ENCODE measurements around the gene ZMYM1.
"Not testable (repeated sequence)": the region's sequence is repeated elsewhere in the genome, so short reads cannot be mapped to it uniquely, and the experiment has no call there.

The ZMYM1 gene

DNA sequence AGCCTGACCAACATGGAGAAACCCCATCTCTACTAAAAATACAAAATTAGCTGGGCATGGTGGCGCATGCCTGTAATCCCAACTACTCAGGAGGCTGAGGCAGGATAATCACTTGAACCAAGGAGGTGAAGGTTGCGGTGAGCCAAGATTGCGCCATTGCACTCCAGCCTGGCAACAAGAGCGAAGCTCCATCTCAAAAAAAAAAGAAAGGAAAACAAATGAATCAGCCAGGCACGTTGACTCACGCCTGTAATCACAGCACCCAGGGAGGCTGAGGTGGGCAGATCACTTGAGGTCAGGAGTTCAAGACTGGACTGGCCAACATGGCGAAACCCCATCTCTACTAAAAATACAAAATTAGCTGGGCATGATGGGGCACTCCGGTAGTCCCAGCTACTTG, 2.8 kb upstream of the ZMYM1 start:
- not testable (repeated sequence) for DNase-seq (ENCODE audit: low read depth)

DNA sequence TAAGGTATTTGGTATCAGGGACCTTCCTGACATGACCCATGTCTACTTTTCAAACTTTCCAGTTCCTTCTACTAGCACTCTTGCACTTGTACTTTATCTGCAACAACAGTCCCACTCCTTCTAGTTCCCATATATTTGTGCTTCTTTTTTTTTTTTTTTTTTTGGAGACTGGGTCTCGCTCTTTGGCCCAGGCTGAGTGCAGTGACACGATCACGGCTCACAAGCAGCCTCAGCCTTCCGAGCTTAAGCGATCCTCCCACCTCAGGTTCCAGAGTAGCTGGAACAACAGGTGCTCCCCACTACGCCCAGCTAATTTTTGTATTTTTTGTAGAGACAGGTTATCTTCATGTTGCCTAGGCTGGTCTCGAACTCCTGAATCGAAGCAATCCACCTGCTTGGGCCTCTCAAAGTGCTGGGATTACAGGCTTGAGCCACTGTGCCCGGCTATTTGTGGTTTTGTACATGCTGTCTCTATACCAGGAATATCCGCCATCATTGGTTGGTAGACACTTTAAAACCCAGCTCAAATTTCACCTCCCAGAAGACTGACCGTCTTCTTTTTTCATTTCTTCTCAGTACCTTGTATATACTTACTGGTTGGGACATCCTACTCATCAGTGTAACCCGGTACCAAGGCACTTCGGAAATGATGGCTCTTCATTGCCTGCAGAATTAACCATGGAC, 1.1 kb downstream of the ZMYM1 start:
- no peak for DNase-seq (ENCODE audit: low read depth)

GRCh38 chr1:35085421-35085820, 6.2 kb downstream of the ZMYM1 start:
- DNase-seq (ENCODE audit: low read depth): no peak

GRCh38 chr1:35097224-35097623, 18.0 kb downstream of the ZMYM1 start:
- peak; percentile 39 for DNase-seq (ENCODE audit: low read depth)

DNA sequence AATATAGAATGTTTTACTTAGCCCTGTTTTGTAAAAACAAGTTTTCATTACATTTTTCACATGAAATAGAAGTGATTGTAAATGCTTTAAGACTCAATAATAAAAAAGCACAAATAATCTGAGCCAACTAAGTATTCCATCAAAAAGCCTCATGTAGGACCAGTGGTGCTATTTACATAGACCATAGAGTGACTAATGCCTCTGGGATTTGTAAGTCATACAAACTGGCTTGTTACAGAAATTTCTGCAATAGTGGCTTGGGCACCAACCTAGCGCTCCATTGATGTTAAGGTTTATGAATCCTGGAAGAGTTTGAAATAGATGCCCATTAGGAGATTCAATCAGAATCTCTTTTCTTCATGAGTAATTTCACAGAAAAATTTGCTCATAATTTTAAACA, 31.9 kb downstream of the ZMYM1 start:
- peak; percentile 27 for DNase-seq (ENCODE audit: low read depth)

GRCh38 chr1:35112668-35113067, 33.5 kb downstream of the ZMYM1 start:
- no peak for DNase-seq (ENCODE audit: low read depth)

DNA sequence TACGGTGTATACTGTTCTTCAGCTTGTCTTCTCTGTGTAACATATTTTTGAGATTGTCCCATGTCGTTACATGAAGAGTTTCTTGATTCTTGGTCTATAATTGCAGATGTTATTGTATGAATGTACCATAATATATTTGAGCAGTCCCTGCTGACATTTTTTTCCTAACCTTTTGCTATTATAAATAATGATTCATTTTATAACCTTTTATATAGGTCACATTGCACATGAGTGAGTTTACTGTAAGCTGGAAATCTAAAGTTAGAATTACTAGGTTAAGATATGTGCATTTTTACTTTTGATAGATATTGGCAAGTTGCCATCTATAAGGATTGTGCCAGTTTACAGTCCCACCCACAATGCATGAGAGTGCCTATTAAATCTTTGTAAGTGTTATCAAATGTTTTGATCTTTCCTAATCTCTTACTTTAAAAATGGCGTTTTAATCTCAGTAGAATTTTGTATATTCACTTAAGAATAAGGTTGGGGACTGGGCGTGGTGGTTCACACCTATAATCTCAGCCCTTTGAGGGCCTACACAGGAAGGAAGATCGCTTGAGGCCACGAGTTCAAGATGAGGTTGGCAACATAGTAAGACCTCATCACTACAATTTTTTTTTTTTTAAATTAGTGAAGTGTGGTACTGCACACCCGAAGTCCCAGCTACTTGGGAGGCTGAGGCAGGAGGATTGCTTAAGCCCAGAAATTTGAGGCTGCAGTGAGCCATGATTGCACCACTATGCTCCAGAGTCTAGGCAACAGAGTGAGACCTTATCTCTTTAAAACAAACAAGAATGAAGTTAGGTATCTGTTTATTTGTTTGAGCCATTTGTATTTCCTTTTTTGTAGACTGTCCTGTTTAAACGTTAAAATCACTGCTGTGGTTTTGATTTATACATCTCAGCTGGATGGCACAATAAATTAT, 36.5 kb downstream of the ZMYM1 start:
- DNase-seq (ENCODE audit: low read depth): no peak

- no peak for DNase-seq (ENCODE audit: low read depth)
Measured at GRCh38 chr1:35120458-35121133, 41.4 kb downstream of the ZMYM1 start.

GRCh38 chr1:35122311-35122710, 43.1 kb downstream of the ZMYM1 start:
- DNase-seq (ENCODE audit: low read depth): no peak

DNA sequence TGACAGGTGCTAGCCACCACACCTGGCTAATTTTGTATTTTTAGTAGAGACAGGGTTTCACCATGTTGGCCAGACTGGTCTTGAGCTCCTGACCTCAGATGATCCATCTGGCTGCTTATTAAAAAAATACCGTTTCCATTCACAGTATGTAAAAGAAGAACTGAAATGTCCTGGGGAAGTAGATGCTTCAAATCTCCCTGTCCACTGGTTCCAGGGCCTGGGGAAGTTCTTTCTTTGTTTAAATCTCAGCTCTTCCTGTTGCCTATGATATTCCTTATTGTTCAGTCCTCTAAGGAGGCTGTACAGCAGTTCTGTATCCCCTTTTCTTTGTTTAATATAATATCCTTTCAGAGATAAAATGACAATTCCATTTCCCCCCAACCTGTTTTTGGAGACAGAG, 47.4 kb downstream of the ZMYM1 start:
- no peak for DNase-seq (ENCODE audit: low read depth)

DNA sequence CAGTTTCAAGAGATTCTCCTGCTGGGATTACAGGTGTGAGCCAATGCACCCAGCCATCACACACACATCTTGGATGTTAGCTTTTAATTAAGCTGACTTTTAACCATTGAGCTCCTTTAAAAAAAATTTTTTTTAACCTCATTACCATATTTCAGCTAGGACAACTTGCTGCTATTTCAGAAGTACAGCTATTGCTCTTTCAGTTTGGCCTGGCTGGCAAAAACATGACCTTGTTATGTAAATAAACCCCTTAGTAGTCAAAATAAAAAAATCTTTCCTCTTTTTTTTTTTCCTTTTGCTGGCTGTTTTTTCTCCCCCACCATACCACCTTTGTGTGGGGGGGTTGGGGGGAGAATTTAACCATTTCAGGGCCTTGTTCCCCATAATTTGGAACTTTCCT, 49.9 kb downstream of the ZMYM1 start:
- DNase-seq (ENCODE audit: low read depth): no peak

DNA sequence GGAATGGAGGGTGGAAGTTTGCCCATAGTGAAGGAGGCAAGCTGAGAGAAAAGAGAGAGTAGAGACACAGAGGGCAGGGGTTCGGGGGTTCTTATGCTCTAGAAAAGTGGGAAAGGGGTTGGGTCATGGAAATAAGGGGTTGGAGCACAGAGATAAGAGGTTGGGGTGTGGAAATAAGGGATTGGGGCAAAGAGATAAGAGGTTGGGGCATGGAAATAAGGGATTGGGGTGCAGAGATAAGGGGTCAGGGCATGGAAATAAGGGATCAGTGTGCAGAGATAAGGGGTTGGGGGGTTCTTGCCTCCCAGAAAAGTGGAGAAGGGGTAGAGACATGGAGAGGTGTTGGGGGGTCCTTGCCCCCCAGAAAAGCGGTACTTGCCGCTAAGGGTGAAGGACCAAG, 57.6 kb downstream of the ZMYM1 start:
- DNase-seq (ENCODE audit: low read depth): no peak

GRCh38 chr1:35137590-35137989, 58.4 kb downstream of the ZMYM1 start:
- DNase-seq (ENCODE audit: low read depth): not testable (repeated sequence)

GRCh38 chr1:35142294-35142693, 63.1 kb downstream of the ZMYM1 start:
- not testable (repeated sequence) for DNase-seq (ENCODE audit: low read depth)

DNA sequence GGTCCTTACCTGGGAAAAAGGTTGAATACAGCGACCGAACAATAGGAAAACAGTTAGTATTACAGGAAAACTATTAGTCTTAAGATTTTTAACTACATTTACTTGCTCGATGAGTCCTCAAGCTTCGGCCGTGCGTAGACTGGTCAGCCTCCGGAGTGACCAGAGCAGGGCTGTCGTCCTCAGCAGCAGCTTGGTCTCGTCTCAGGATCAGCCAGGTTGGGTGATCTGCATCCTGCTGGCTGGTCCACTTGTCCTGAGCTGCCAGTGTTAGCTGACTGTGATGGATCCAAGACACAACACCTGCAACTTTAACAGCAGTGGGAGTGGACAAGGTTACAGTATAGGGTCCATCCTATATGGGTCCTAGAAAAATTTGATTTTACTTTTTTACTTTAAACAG, 63.5 kb downstream of the ZMYM1 start:
- DNase-seq (ENCODE audit: low read depth): not testable (repeated sequence)

GRCh38 chr1:35143737-35144508, 64.7 kb downstream of the ZMYM1 start:
- DNase-seq (ENCODE audit: low read depth): no peak

GRCh38 chr1:35145892-35146549, 66.8 kb downstream of the ZMYM1 start:
- DNase-seq (ENCODE audit: low read depth): not testable (repeated sequence)

DNA sequence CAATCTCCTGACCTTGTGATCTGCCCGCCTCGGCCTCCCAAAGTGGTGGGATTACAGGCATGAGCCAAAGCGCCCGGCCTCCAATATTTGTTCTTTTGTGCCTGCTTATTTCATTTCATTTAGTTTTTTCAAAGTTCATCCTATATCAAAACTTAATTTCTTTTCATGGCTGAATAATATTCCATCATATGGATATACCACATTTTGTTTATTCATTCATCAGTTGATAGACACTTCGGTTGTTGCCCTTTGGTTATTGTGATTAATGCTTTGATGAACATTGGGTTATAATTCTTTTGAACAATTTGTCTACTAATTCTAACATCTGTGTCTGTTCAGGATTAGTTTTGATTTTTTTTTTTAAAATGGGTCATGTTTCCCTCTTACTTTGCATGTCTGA, 72.0 kb downstream of the ZMYM1 start:
- no peak for DNase-seq (ENCODE audit: low read depth)

- no peak for DNase-seq (ENCODE audit: low read depth)
Measured at GRCh38 chr1:35164893-35165292, 85.7 kb downstream of the ZMYM1 start.
